Non-pigmented ciliary epithelial cell (primary cell): ENCODE data around the gene CYTH3.

Experiments
- DNase-seq: peaks from one replicate; pipeline ENCODE4 v3.0.0-alpha.2; 2010; ENCODE audit warnings: low read depth

Gene CYTH3

GRCh38 chr7:6149996-6150395, 122.4 kb downstream of the CYTH3 start:
- no peak for DNase-seq

GRCh38 chr7:6148724-6149360, 123.6 kb downstream of the CYTH3 start:
- no peak for DNase-seq

GRCh38 chr7:6147627-6148026, 124.8 kb downstream of the CYTH3 start:
- DNase-seq = no peak

GRCh38 chr7:6146666-6147065, 125.8 kb downstream of the CYTH3 start:
- DNase-seq = no peak

- no peak for DNase-seq
These were observed 128.4 kb downstream of the CYTH3 start for GRCh38 chr7:6143997-6144396.

- no peak for DNase-seq
These were observed 129.5 kb downstream of the CYTH3 start for GRCh38 chr7:6142871-6143380.

GRCh38 chr7:6139189-6139996, 133.0 kb downstream of the CYTH3 start:
- DNase-seq = no peak

- DNase-seq = no peak
These were observed 135.9 kb downstream of the CYTH3 start for GRCh38 chr7:6136475-6136874.

- DNase-seq = no peak
These were observed 139.2 kb downstream of the CYTH3 start for GRCh38 chr7:6133249-6133648.

GRCh38 chr7:6130007-6130587, 142.3 kb downstream of the CYTH3 start:
- DNase-seq = no peak

- no peak for DNase-seq
These were observed 144.2 kb downstream of the CYTH3 start for GRCh38 chr7:6128205-6128604.

GRCh38 chr7:6127110-6127490, 145.3 kb downstream of the CYTH3 start:
- DNase-seq = no peak

- DNase-seq = no peak
These were observed 148.6 kb downstream of the CYTH3 start for GRCh38 chr7:6123843-6124242.

- DNase-seq = no peak
These were observed 151.3 kb downstream of the CYTH3 start for GRCh38 chr7:6121141-6121540.

GRCh38 chr7:6117533-6117932, 154.9 kb downstream of the CYTH3 start:
- no peak for DNase-seq

- no peak for DNase-seq
These were observed 156.2 kb downstream of the CYTH3 start for GRCh38 chr7:6116211-6116610.
